A673 (cell line): ENCODE results near the gene MAL. TPM values are rescaled to one million over a fixed set of nuclear protein-coding genes. Genes with fewer than 3 reads are reported as not detected.

Experiments
- BruUV-seq: library from RNA; stranded (reverse); fragments of 400-500 nt; replicated peaks from 2 replicates; lab custom pipeline; 2021; lab: Mats Ljungman, UMichigan
- CTCF ChIA-PET: fragments of 300-600 bp; sonication (Branson Sonifier 250); formaldehyde crosslinking; loops from one replicate; lab custom pipeline; 2022; ENCODE audit warnings: antibody characterized with exemption; lab: Charles Lee
- POLR2A ChIA-PET: fragments of 300-600 bp; sonication (Branson Sonifier 250); formaldehyde crosslinking; loops from one replicate; lab custom pipeline; 2022; ENCODE audit warnings: antibody characterized with exemption; ENCODE audit not compliant: low non-redundant PET; lab: Charles Lee
- DNase-seq: peaks from one replicate; pipeline ENCODE4 v3.0.0-alpha.2; 2015; ENCODE audit warnings: low spot score
- H3K27ac ChIP-seq: fragments of 200-600 bp; sonication (generic); 2 replicates; pipeline ENCODE4 v1.5.1; 2016; ENCODE audit warnings: mixed run types, low read depth, mild to moderate bottlenecking, mixed read lengths, antibody characterized with exemption, low read length; ENCODE audit not compliant: poor library complexity, severe bottlenecking
- H3K27me3 ChIP-seq: fragments of 200-600 bp; sonication (generic); replicated peaks from 2 replicates; pipeline ENCODE4 v1.6.1; 2017; ENCODE audit warnings: mixed run types, low read depth, mild to moderate bottlenecking, mixed read lengths, antibody characterized with exemption, low read length; ENCODE audit not compliant: insufficient read depth, poor library complexity
- H3K36me3 ChIP-seq: fragments of 200-600 bp; sonication (generic); 2 replicates; pipeline ENCODE4 v1.6.1; 2016; ENCODE audit warnings: mixed run types, mild to moderate bottlenecking, mixed read lengths, antibody characterized with exemption, low read length; ENCODE audit not compliant: insufficient read depth, poor library complexity, severe bottlenecking
- H3K4me1 ChIP-seq: fragments of 200-600 bp; sonication (generic); 2 replicates; pipeline ENCODE4 v1.6.1; 2017; ENCODE audit warnings: mixed run types, mild to moderate bottlenecking, mixed read lengths, antibody characterized with exemption, low read length; ENCODE audit not compliant: insufficient read depth, poor library complexity, severe bottlenecking
- H3K4me3 ChIP-seq: fragments of 200-600 bp; sonication (generic); 2 replicates; pipeline ENCODE4 v1.5.1; 2016; ENCODE audit warnings: low read depth, mixed run types, mild to moderate bottlenecking, mixed read lengths, low read length; ENCODE audit not compliant: poor library complexity, severe bottlenecking
- H3K9me3 ChIP-seq: fragments of 200-600 bp; sonication (generic); 2 replicates; pipeline ENCODE4 v1.6.1; 2016; ENCODE audit warnings: mixed run types, low read depth, mild to moderate bottlenecking, mixed read lengths, antibody characterized with exemption, low read length; ENCODE audit not compliant: poor library complexity, severe bottlenecking
- CTCF ChIP-seq: fragments of 300-800, 200-600 bp; sonication (generic); conservative IDR thresholded peaks from 2 replicates; pipeline ENCODE4 v1.5.1; 2017; ENCODE audit warnings: low read depth, mild to moderate bottlenecking, antibody characterized with exemption, low read length, moderate library complexity, mixed read lengths
- EZH2 ChIP-seq: fragments of 200-600 bp; sonication (generic); IDR thresholded peaks from 2 replicates; pipeline ENCODE4 v1.6.1; 2017; ENCODE audit warnings: borderline replicate concordance, low read depth, mild to moderate bottlenecking, mixed read lengths, antibody characterized with exemption, low read length; ENCODE audit not compliant: poor library complexity, severe bottlenecking
- intact Hi-C: fragments of 100-400 bp; cut with micrococcal nuclease; formaldehyde crosslinking; loops from one replicate; pipeline ENCODE4 v1.10.0; 2022; ENCODE audit not compliant: unreplicated experiment
- total RNA-seq: library from RNA; stranded (reverse); gene quantifications from 2 replicates; pipeline ENCODE4 v1.2.3, GENCODE V29; 2021

Gene MAL
- total RNA-seq, 1 experiment from 2014 or later, result not detected

DNA sequence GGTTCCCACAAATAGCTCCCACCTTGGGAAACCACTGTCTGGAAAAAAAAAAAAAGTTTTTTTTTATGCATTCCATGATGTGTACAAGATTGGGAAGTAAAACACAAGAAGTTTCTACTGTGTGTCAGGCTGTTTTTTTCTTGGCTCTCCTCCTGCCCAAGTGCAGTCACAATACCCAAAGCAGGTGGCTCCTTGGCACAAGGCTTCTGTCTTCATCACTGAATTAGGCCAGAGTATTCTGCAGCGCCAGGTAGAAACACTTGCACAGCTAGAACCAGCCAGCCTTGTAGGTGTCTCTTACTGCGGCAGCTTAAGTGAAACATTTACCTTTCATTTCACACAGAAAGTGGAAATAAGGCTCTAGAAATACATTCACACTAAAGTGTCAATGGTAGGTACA is 23.8 kb upstream of the MAL start:
- H3K27ac ChIP-seq, result no peak overlapping the region
- peaks cover 12% of the 10 kb centered on the region for H3K4me1 ChIP-seq
- H3K36me3 ChIP-seq, result no peaks in the 10 kb centered on the region
- ChIA-PET POLR2A (interaction anchor here (0.6 kb wide), 1 partner anchor 291 kb away, joined by 3 read pairs; no protein-coding TSS in a partner anchor), CTCF (no interaction called here)
- no peaks in the 10 kb centered on the region for H3K27me3 ChIP-seq
- no peaks in the 10 kb centered on the region for H3K9me3 ChIP-seq
- no peak for DNase-seq
- BruUV-seq, result no TSS peak
- H3K4me3 ChIP-seq, result no peak overlapping the region
- TF ChIP-seq EZH2, result no peak
- no peak for TF ChIP-seq CTCF
- intact Hi-C loops, result no loop called here

DNA sequence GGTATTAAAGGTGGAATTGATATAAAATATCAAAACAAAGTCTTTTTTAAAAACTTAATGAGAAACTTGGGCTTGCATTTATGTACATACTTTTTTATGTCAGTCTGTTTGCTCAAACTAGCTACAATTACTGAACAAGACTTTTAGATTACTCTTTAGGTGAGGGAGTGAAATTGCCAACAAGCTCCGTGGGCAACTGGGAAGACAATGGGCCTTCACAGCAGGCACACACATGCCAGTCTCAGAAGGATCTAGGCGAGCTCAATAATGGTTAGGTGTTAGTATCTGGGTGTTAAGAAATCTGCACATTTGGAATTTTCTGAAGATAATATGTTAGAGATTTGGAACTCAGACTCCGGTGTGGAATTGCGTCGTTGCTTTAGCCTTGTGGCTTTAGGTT is 23.0 kb upstream of the MAL start:
- DNase-seq, result no peak
- BruUV-seq, result no TSS peak
- intact Hi-C loops, result no loop called here
- H3K4me1 ChIP-seq, result peaks cover 15% of the 10 kb centered on the region
- CTCF ChIA-PET, result no interaction called here
- POLR2A ChIA-PET, result no interaction called here
- H3K9me3 ChIP-seq, result no peaks in the 10 kb centered on the region
- H3K4me3 ChIP-seq, result no peak overlapping the region
- H3K27me3 ChIP-seq, result no peaks in the 10 kb centered on the region
- H3K27ac ChIP-seq, result no peak overlapping the region
- TF ChIP-seq EZH2 (no peak), CTCF (no peak)
- no peaks in the 10 kb centered on the region for H3K36me3 ChIP-seq

GRCh38 chr2:95004287-95004686 is 21.2 kb upstream of the MAL start:
- Histone ChIP-seq H3K36me3 (no peaks in the 10 kb centered on the region), H3K27me3 (no peaks in the 10 kb centered on the region), H3K4me1 (peaks cover 20% of the 10 kb centered on the region), H3K4me3 (no peak overlapping the region), H3K27ac (no peak overlapping the region), H3K9me3 (no peaks in the 10 kb centered on the region)
- no TSS peak for BruUV-seq
- ChIA-PET CTCF (no interaction called here), POLR2A (no interaction called here)
- intact Hi-C loops, result no loop called here
- no peak for DNase-seq
- TF ChIP-seq EZH2, result no peak
- TF ChIP-seq CTCF, result no peak
